IMR-90 (cell line): ENCODE results near the gene MAML3. TPM values are rescaled to one million over a fixed set of nuclear protein-coding genes. Genes with fewer than 3 reads are reported as not detected.

Experiments used
- ATAC-seq: fragments of 200-7000 bp; cut with Tn5 transposase; 2 replicates; pipeline ENCODE4 v1.9.1; 2020; ENCODE audit warnings: low read depth, mild to moderate bottlenecking, moderate library complexity
- BruUV-seq: library from RNA; stranded (reverse); fragments of 400-500 nt; replicated peaks from 2 replicates; lab custom pipeline; 2021; lab: Mats Ljungman, UMichigan
- CTCF ChIA-PET: fragments of 300-600 bp; formaldehyde crosslinking; extraction: SDS; loops from one replicate; lab custom pipeline; 2021; ENCODE audit warnings: antibody characterized with exemption; lab: Yijun Ruan, JAX
- POLR2A ChIA-PET: fragments of 300-600 bp; sonication (Branson Sonifier 250); formaldehyde crosslinking; loops from one replicate; lab custom pipeline; 2022; ENCODE audit warnings: antibody characterized with exemption; ENCODE audit not compliant: unreplicated experiment; lab: Charles Lee
- DNase-seq: peaks from one replicate; pipeline ENCODE4 v3.0.0; 2013
- H2AFZ ChIP-seq: replicated peaks from 2 replicates; pipeline ENCODE3; 2013; ENCODE audit warnings: low read length, mild to moderate bottlenecking; ENCODE audit not compliant: poor library complexity
- H2AK5ac ChIP-seq: 2 replicates; pipeline ENCODE4 v1.6.1; 2013; ENCODE audit warnings: low read depth, low read length, inconsistent platforms
- H2AK9ac ChIP-seq: replicated peaks from 2 replicates; pipeline ENCODE3; 2013; ENCODE audit warnings: mild to moderate bottlenecking, low read depth, low read length, moderate library complexity; ENCODE audit not compliant: poor library complexity
- H2BK120ac ChIP-seq: 2 replicates; pipeline ENCODE4 v1.6.1; 2013; ENCODE audit warnings: low read depth, low read length, inconsistent platforms
- H2BK15ac ChIP-seq: 3 replicates; pipeline ENCODE4 v1.6.1; 2013; ENCODE audit warnings: low read depth, low read length, inconsistent platforms
- H2BK20ac ChIP-seq: 2 replicates; pipeline ENCODE4 v1.6.1; 2013; ENCODE audit warnings: low read depth, mild to moderate bottlenecking, inconsistent platforms, low read length, moderate library complexity
- H2BK5ac ChIP-seq: 2 replicates; pipeline ENCODE4 v1.6.1; 2013; ENCODE audit warnings: mild to moderate bottlenecking, low read depth, low read length, inconsistent platforms; ENCODE audit not compliant: poor library complexity, severe bottlenecking
- H3K14ac ChIP-seq: replicated peaks from 2 replicates; pipeline ENCODE4 v1.6.1; 2013; ENCODE audit warnings: low read depth, low read length, inconsistent platforms
- H3K18ac ChIP-seq: 2 replicates; pipeline ENCODE4 v1.6.1; 2013; ENCODE audit warnings: low read depth, low read length, control low read depth
- H3K23ac ChIP-seq: 2 replicates; pipeline ENCODE4 v1.6.1; 2013; ENCODE audit warnings: low read depth, low read length, inconsistent platforms
- H3K27ac ChIP-seq: 2 replicates; pipeline ENCODE4 v1.5.1; 2013; ENCODE audit warnings: mild to moderate bottlenecking, control low read depth, low read length; ENCODE audit not compliant: insufficient read depth
- H3K27me3 ChIP-seq: 2 replicates; pipeline ENCODE4 v1.6.1; 2013; ENCODE audit warnings: low read length; ENCODE audit not compliant: control insufficient read depth, insufficient read depth
- H3K36me3 ChIP-seq: 2 replicates; pipeline ENCODE4 v1.6.1; 2013; ENCODE audit warnings: low read length, mixed read lengths; ENCODE audit not compliant: control insufficient read depth, insufficient read depth
- H3K4ac ChIP-seq: 2 replicates; pipeline ENCODE4 v1.6.1; 2013; ENCODE audit warnings: low read depth, low read length, inconsistent platforms
- H3K4me1 ChIP-seq: 2 replicates; pipeline ENCODE4 v1.6.1; 2013; ENCODE audit warnings: low read length, mixed read lengths; ENCODE audit not compliant: control insufficient read depth, insufficient read depth
- H3K4me2 ChIP-seq: 2 replicates; pipeline ENCODE4 v1.6.1; 2013; ENCODE audit warnings: low read depth, mild to moderate bottlenecking, control low read depth, low read length, moderate library complexity
- H3K4me3 ChIP-seq: 2 replicates; pipeline ENCODE4 v1.5.1; 2013; ENCODE audit warnings: low read depth, mild to moderate bottlenecking, control low read depth, low read length, moderate library complexity; ENCODE audit not compliant: insufficient read depth
- H3K56ac ChIP-seq: 2 replicates; pipeline ENCODE4 v1.6.1; 2013; ENCODE audit warnings: low read length, inconsistent platforms; ENCODE audit not compliant: insufficient read depth; ENCODE audit errors: extremely low read depth
- H3K79me1 ChIP-seq, 2 experiments: 2 replicates each; pipeline ENCODE4 v1.6.1; 2013; ENCODE audit warnings: low read length in 2 of 2, inconsistent platforms in 1 of 2, low read depth in 1 of 2
- H3K9ac ChIP-seq: 2 replicates; pipeline ENCODE4 v1.6.1; 2013; ENCODE audit warnings: low read depth, low read length, control low read depth
- H3K9me1 ChIP-seq: 2 replicates; pipeline ENCODE4 v1.6.1; 2013; ENCODE audit warnings: low read length, inconsistent platforms; ENCODE audit not compliant: insufficient read depth
- H3K9me3 ChIP-seq: 2 replicates; pipeline ENCODE4 v1.6.1; 2013; ENCODE audit warnings: low read length; ENCODE audit not compliant: control insufficient read depth, insufficient read depth
- H4K20me1 ChIP-seq: 2 replicates; pipeline ENCODE4 v1.6.1; 2013; ENCODE audit warnings: low read length, inconsistent platforms; ENCODE audit not compliant: insufficient read depth
- H4K5ac ChIP-seq: 2 replicates; pipeline ENCODE4 v1.6.1; 2013; ENCODE audit warnings: mild to moderate bottlenecking, low read depth, low read length, control low read depth
- H4K8ac ChIP-seq, 2 experiments: 2 replicates each; pipeline ENCODE4 v1.6.1; 2013; ENCODE audit warnings: low read depth in 2 of 2, low read length in 2 of 2, control low read depth in 1 of 2, inconsistent platforms in 1 of 2
- H4K91ac ChIP-seq: 2 replicates; pipeline ENCODE4 v1.6.1; 2013; ENCODE audit warnings: low read depth, low read length, inconsistent platforms; ENCODE audit not compliant: insufficient read depth
- BHLHE40 ChIP-seq: fragments of 150-350 bp; IDR thresholded peaks from 2 replicates; pipeline ENCODE4 v1.6.1; 2016; ENCODE audit warnings: mild to moderate bottlenecking, low read depth, low read length
- CEBPB ChIP-seq: IDR thresholded peaks from 2 replicates; pipeline ENCODE4 v1.6.1; 2012; ENCODE audit warnings: low read depth, low read length, improper control_type of control experiment
- CHD1 ChIP-seq: IDR thresholded peaks from 2 replicates; pipeline ENCODE4 v1.6.1; 2012; ENCODE audit warnings: low read depth, low read length, improper control_type of control experiment
- CTCF ChIP-seq: conservative IDR thresholded peaks from 2 replicates; pipeline ENCODE4 v1.5.1; 2012; ENCODE audit warnings: mild to moderate bottlenecking, low read depth, low read length, improper control_type of control experiment
- ELK1 ChIP-seq: fragments of 150-350 bp; IDR thresholded peaks from 2 replicates; pipeline ENCODE4 v1.6.1; 2016; ENCODE audit warnings: low read depth, mild to moderate bottlenecking, low read length, moderate library complexity, borderline replicate concordance
- FOS ChIP-seq: fragments of 150-350 bp; IDR thresholded peaks from 2 replicates; pipeline ENCODE4 v1.6.1; 2016; ENCODE audit warnings: low read depth, low read length
- MAFK ChIP-seq: IDR thresholded peaks from 2 replicates; pipeline ENCODE4 v1.6.1; 2012; ENCODE audit warnings: low read depth, low read length, improper control_type of control experiment
- MAZ ChIP-seq: IDR thresholded peaks from 2 replicates; pipeline ENCODE4 v1.6.1; 2012; ENCODE audit warnings: low read depth, mild to moderate bottlenecking, low read length, improper control_type of control experiment, moderate library complexity, borderline replicate concordance
- MXI1 ChIP-seq: IDR thresholded peaks from 2 replicates; pipeline ENCODE4 v1.6.1; 2012; ENCODE audit warnings: low read depth, mild to moderate bottlenecking, low read length, moderate library complexity, borderline replicate concordance
- POLR2A ChIP-seq: IDR thresholded peaks from 2 replicates; pipeline ENCODE4 v1.6.1; 2012; ENCODE audit warnings: mild to moderate bottlenecking, low read depth, low read length
- RAD21 ChIP-seq: IDR thresholded peaks from 2 replicates; pipeline ENCODE4 v1.6.1; 2012; ENCODE audit warnings: low read length, improper control_type of control experiment
- RCOR1 ChIP-seq: IDR thresholded peaks from 2 replicates; pipeline ENCODE4 v1.6.1; 2012; ENCODE audit warnings: mild to moderate bottlenecking, low read length, improper control_type of control experiment; ENCODE audit not compliant: insufficient replicate concordance
- RFX5 ChIP-seq: IDR thresholded peaks from 2 replicates; pipeline ENCODE4 v1.8.0; 2012; ENCODE audit warnings: low read depth, mild to moderate bottlenecking, low read length, moderate library complexity
- SMC3 ChIP-seq: fragments of 150-350 bp; IDR thresholded peaks from 2 replicates; pipeline ENCODE4 v1.6.1; 2016; ENCODE audit warnings: low read depth, mild to moderate bottlenecking, antibody characterized with exemption, low read length, moderate library complexity
- USF2 ChIP-seq: fragments of 150-350 bp; IDR thresholded peaks from 2 replicates; pipeline ENCODE4 v1.6.1; 2017; ENCODE audit warnings: mild to moderate bottlenecking, antibody characterized with exemption, low read length, low read depth
- WGBS, 2 experiments: methylation state at CpG; one replicate each; pipeline versions ENCODE4 v1.1.5 to v1.1.7; 2013; ENCODE audit warnings: missing lambda C conversion rate in 2 of 2; ENCODE audit not compliant: insufficient read length in 1 of 2; ENCODE audit errors: extremely low coverage in 2 of 2; 5-methylcytosine and 5-hydroxymethylcytosine counted together
- dilution Hi-C: fragments of 300-500 bp; cut with HindIII; formaldehyde crosslinking; loops from one replicate; pipeline ENCODE4 v1.14.3; 2018; ENCODE audit warnings: low sequenced_read_pairs; ENCODE audit not compliant: unreplicated experiment
- in situ Hi-C: fragments of 300-500 bp; cut with MboI; formaldehyde crosslinking; loops from 3 replicates; pipeline ENCODE4 v1.14.3; 2019; ENCODE audit warnings: low sequenced_read_pairs, inconsistent platforms, mixed read lengths
- intact Hi-C: fragments of 100-400 bp; cut with micrococcal nuclease; formaldehyde crosslinking; loops from 2 replicates; pipeline ENCODE4 v1.10.0; 2022
- polyA plus RNA-seq, 3 experiments: library from polyadenylated mRNA; depleted of rRNA; stranded (reverse); fragments of >200 nt; gene quantifications; 2 replicates each; pipeline ENCODE4 v1.2.3, GENCODE V29; 2012; ENCODE audit warnings: low replicate concordance in 1 of 3
- total RNA-seq: library from RNA; depleted of rRNA; stranded (reverse); fragments of >200 nt; gene quantifications from 2 replicates; pipeline ENCODE4 v1.2.3, GENCODE V29; 2012

The MAML3 gene
- total and polyA plus RNA-seq, 2 of the 4 experiments (the other 2 are of a cell fraction), result 0.90 to 1.7 TPM

- Histone ChIP-seq H3K18ac (no peak overlapping the region), H3K79me1 (peaks cover 0 to 6% of the 10 kb centered on the region in 2 experiments; a peak in 1 of 4 replicates), H2AK9ac (no peak overlapping the region), H2BK20ac (no peak overlapping the region), H3K36me3 (no peaks in the 10 kb centered on the region), H3K14ac (0 out of 2 replicates have a peak overlapping the region, but pooled peaks have one; percentile 6), H2BK5ac (no peak overlapping the region), H3K9me1 (no peaks in the 10 kb centered on the region), H3K23ac (no peak overlapping the region), H4K5ac (no peak overlapping the region), H2AK5ac (no peak overlapping the region), H3K9me3 (no peaks in the 10 kb centered on the region), H4K20me1 (no peaks in the 10 kb centered on the region), H3K4ac (no peak overlapping the region), H2BK15ac (no peak overlapping the region), H2AFZ (no peak overlapping the region), H4K91ac (no peak overlapping the region), H3K27ac (no peak overlapping the region), H4K8ac (no peak overlapping the region), H3K4me2 (no peak overlapping the region), H3K9ac (no peak overlapping the region), H3K27me3 (no peaks in the 10 kb centered on the region), H3K4me3 (no peak overlapping the region), H3K56ac (no peak overlapping the region), H3K4me1 (peaks cover 3% of the 10 kb centered on the region), H2BK120ac (no peak overlapping the region)
- 100% methylated on average over 1 of the region's 5 CpGs; no CpG with 5 or more reads in 1 of the 2 experiments for WGBS, 2 experiments
- in situ Hi-C loops (no loop called here), dilution Hi-C loops (no loop called here), intact Hi-C loops (no loop called here)
- ChIA-PET POLR2A (no interaction called here), CTCF (no interaction called here)
- BruUV-seq, result no TSS peak
- no peak for ATAC-seq
- no peak for DNase-seq
- TF ChIP-seq ELK1 (no peak), POLR2A (no peak), MAZ (no peak), MXI1 (no peak), RFX5 (no peak), USF2 (no peak), CEBPB (no peak), FOS (no peak), CTCF (no peak), RAD21 (no peak), RCOR1 (no peak), CHD1 (no peak), BHLHE40 (no peak), MAFK (no peak), SMC3 (no peak)
Measured at GRCh38 chr4:139892973-139893736, 260.8 kb downstream of the MAML3 start.
